ENCODE results near the gene MOAP1. TPM values are rescaled to one million over a fixed set of nuclear protein-coding genes. Genes with fewer than 3 reads are reported as not detected.
A peak's percentile ranks its signal among the peaks of the same experiment; 100 is the strongest.

The MOAP1 gene
- total and polyA plus RNA-seq, 4 donors = 22.3 to 48.6 (median 31.2) TPM

DNA sequence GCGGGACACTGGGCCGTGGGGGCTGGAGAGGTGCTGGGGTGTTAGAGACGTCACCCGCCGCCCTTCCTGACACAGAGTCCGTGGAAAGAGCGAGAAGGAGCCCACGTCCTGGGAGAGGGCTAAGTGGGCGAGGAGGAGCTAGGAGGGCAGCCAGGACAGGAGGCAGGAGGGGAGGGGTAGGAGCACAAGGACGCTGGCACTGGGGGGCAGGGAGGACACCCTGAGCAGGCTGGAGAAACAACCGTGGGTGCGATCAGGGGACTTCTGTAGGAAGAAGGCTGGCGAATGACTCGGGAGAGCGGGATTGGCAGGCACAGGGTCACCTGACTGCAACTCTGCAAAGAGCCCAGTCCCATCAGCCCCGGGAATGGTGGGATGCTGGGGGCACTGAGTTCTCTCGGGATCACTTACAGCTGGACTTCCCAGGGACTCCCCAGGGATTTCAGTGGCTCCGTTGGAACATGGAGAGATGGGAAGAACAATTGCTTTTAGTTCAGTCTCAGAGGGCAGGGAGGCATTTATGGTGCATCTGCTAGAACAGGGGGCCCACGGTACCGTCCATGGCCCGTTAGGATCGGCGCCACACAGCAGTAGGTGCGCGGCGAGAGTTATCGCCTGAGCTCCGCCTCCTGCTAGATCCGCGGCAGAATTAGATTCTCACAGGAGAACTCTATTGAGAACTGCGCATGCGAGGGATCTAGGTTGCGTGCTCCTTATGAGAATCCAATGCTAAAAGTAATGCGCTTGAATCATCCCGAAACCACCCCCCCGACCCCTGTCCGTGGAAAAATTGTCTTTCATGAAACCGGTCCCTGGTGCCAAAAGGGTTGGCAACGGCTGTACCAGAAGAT, 46.7 kb upstream of the MOAP1 start:
- TF ChIP-seq, protein P1, sequence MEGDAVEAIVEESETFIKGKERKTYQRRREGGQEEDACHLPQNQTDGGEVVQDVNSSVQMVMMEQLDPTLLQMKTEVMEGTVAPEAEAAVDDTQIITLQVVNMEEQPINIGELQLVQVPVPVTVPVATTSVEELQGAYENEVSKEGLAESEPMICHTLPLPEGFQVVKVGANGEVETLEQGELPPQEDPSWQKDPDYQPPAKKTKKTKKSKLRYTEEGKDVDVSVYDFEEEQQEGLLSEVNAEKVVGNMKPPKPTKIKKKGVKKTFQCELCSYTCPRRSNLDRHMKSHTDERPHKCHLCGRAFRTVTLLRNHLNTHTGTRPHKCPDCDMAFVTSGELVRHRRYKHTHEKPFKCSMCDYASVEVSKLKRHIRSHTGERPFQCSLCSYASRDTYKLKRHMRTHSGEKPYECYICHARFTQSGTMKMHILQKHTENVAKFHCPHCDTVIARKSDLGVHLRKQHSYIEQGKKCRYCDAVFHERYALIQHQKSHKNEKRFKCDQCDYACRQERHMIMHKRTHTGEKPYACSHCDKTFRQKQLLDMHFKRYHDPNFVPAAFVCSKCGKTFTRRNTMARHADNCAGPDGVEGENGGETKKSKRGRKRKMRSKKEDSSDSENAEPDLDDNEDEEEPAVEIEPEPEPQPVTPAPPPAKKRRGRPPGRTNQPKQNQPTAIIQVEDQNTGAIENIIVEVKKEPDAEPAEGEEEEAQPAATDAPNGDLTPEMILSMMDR (IDR thresholded peaks at IDR 0.05; ENCODE audit: control extremely low read depth, extremely low read depth) = no peak
- DNase-seq (peak; percentile 13 to 62 (median 57)), ATAC-seq (ENCODE audit: insufficient read depth, low FRiP score) (no peak)
- peaks cover 12 to 16% (median 14%) of the 10 kb centered on the region in 4 donors for H3K36me3 ChIP-seq (ENCODE audit: control insufficient read depth in 4 of 4, insufficient read depth in 4 of 4, low read length in 4 of 4)
- peak overlapping the region; percentile 55 to 74 for H3K9ac ChIP-seq (ENCODE audit: insufficient read depth in 1 of 2, low read length in 2 of 2)
- 36 to 55% methylated on average over 39 of the region's 39 CpGs for WGBS, 2 donors
- peaks cover 0 to 4% (median 0%) of the 10 kb centered on the region in 5 donors for H3K4me1 ChIP-seq (ENCODE audit: control insufficient read depth in 5 of 5, insufficient read depth in 5 of 5, low read length in 5 of 5)
- peaks cover 0 to 4% (median 0%) of the 10 kb centered on the region in 4 donors for H3K9me3 ChIP-seq (ENCODE audit: control insufficient read depth in 4 of 4, insufficient read depth in 3 of 4, low read length in 3 of 4)
- no peak overlapping the region for H3K27ac ChIP-seq (ENCODE audit: low read depth in 1 of 2, low read length in 1 of 2)
- H3K4me3 ChIP-seq = peak overlapping the region; percentile 5
- H3K27me3 ChIP-seq (ENCODE audit: control insufficient read depth in 3 of 3, insufficient read depth in 3 of 3, low read length in 2 of 3) = no peaks in the 10 kb centered on the region

DNA sequence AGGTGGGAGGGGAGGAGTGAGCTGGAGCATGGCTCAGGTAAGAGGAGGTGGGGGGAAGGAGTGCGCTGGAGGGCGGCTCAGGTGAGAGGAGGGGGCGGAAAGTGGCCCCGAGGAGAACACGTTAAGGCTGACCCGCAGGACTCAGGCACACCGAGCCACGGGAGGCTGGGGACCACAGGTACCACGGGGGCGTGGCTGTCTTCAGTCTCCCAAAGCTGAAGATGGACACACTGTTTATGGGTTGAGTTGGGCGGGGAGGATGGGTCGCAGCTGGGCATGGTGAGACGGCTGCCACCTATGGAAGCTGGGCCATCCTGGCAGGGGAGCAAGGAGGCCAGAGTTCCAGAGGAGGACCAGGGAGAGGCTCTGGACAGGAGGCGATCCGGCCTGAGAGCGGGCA, 45.8 kb upstream of the MOAP1 start:
- DNase-seq = no peak
- H3K27ac ChIP-seq (ENCODE audit: low read depth in 1 of 2, low read length in 1 of 2) = no peak overlapping the region
- peaks cover 13 to 23% (median 15%) of the 10 kb centered on the region in 4 donors for H3K36me3 ChIP-seq (ENCODE audit: control insufficient read depth in 4 of 4, insufficient read depth in 4 of 4, low read length in 4 of 4)

DNA sequence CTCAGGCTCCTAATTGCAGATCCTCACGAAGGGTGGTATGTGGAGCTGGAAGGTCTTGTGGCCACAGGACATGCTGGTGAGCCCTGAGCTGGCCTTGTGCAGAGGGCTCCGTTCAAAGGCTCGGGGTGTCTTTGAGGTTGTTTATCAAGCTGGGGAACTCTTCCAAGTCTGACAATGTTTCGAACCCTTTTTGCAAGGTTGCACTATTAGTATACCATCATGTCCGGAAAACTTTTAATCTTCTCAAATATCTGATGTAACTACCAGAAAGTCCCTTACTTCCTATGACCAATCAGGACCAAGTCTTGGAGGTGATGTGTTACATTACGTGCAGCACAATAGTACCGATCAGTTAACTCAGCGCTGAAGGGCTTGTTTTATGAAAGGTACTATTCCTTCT, 43.9 kb upstream of the MOAP1 start:
- H3K27me3 ChIP-seq (ENCODE audit: control insufficient read depth in 3 of 3, insufficient read depth in 3 of 3, low read length in 2 of 3) = no peaks in the 10 kb centered on the region
- peaks cover 0 to 4% (median 0%) of the 10 kb centered on the region in 4 donors for H3K9me3 ChIP-seq (ENCODE audit: control insufficient read depth in 4 of 4, insufficient read depth in 3 of 4, low read length in 3 of 4)
- DNase-seq (no peak), ATAC-seq (ENCODE audit: insufficient read depth, low FRiP score) (no peak)
- no peak overlapping the region for H3K27ac ChIP-seq (ENCODE audit: low read depth in 1 of 2, low read length in 1 of 2)
- H3K4me3 ChIP-seq = no peak overlapping the region
- WGBS, 2 donors = 92 to 97% methylated on average over 8 of the region's 8 CpGs
- H3K9ac ChIP-seq (ENCODE audit: insufficient read depth in 1 of 2, low read length in 2 of 2) = no peak overlapping the region
- H3K4me1 ChIP-seq (ENCODE audit: control insufficient read depth in 5 of 5, insufficient read depth in 5 of 5, low read length in 5 of 5) = peaks cover 0 to 4% (median 0%) of the 10 kb centered on the region in 5 donors
- TF ChIP-seq, protein P1 (IDR thresholded peaks at IDR 0.05; ENCODE audit: control extremely low read depth, extremely low read depth) = no peak
- peaks cover 15 to 26% (median 19%) of the 10 kb centered on the region in 4 donors for H3K36me3 ChIP-seq (ENCODE audit: control insufficient read depth in 4 of 4, insufficient read depth in 4 of 4, low read length in 4 of 4)

More for the DNA sequence above, 45.8 kb upstream of the MOAP1 start:
- Histone ChIP-seq H3K9me3 (ENCODE audit: control insufficient read depth in 4 of 4, insufficient read depth in 3 of 4, low read length in 3 of 4) (peaks cover 0 to 4% (median 0%) of the 10 kb centered on the region in 4 donors), H3K4me1 (ENCODE audit: control insufficient read depth in 5 of 5, insufficient read depth in 5 of 5, low read length in 5 of 5) (peaks cover 0 to 4% (median 0%) of the 10 kb centered on the region in 5 donors), H3K27me3 (ENCODE audit: control insufficient read depth in 3 of 3, insufficient read depth in 3 of 3, low read length in 2 of 3) (no peaks in the 10 kb centered on the region), H3K4me3 (no peak overlapping the region), H3K9ac (ENCODE audit: insufficient read depth in 1 of 2, low read length in 2 of 2) (no peak overlapping the region)
- TF ChIP-seq, protein P1 (IDR thresholded peaks at IDR 0.05; ENCODE audit: control extremely low read depth, extremely low read depth) = no peak
- no peak for ATAC-seq (ENCODE audit: insufficient read depth, low FRiP score)
- 94 to 97% methylated on average over 16 of the region's 16 CpGs for WGBS, 2 donors

All from lung (tissue), 12 donors.